ENCODE data around the gene KAZN.

GRCh38 chr1:14674030-14674429 lies 75.5 kb downstream of the KAZN start:
- TF ChIP-seq CTCF (IDR thresholded peaks at IDR 0.05) (no peak), POLR2A (IDR thresholded peaks at IDR 0.05) (no peak)
